GM21515 (cell line): ENCODE measurements around the gene GRK5.
"Not testable (repeated sequence)": the region's sequence is repeated elsewhere in the genome, so short reads cannot be mapped to it uniquely, and the experiment has no call there.

Experiments
- ATAC-seq: cut with Tn5 transposase; IDR thresholded peaks from one replicate; pipeline ENCODE4 v1.9.1; 2021; ENCODE audit not compliant: unreplicated experiment

Gene GRK5

GRCh38 chr10:119207366-119207666 is at the start of gene GRK5:
Gene GRK5, plus strand, starts transcription at chr10:119207571. Its CDS starts 347 bp downstream, at chr10:119207918.
- peak; percentile 77 for ATAC-seq

- no peak for ATAC-seq
These were observed 48.0 kb upstream of the GRK5 start for GRCh38 chr10:119159332-119159731.

DNA sequence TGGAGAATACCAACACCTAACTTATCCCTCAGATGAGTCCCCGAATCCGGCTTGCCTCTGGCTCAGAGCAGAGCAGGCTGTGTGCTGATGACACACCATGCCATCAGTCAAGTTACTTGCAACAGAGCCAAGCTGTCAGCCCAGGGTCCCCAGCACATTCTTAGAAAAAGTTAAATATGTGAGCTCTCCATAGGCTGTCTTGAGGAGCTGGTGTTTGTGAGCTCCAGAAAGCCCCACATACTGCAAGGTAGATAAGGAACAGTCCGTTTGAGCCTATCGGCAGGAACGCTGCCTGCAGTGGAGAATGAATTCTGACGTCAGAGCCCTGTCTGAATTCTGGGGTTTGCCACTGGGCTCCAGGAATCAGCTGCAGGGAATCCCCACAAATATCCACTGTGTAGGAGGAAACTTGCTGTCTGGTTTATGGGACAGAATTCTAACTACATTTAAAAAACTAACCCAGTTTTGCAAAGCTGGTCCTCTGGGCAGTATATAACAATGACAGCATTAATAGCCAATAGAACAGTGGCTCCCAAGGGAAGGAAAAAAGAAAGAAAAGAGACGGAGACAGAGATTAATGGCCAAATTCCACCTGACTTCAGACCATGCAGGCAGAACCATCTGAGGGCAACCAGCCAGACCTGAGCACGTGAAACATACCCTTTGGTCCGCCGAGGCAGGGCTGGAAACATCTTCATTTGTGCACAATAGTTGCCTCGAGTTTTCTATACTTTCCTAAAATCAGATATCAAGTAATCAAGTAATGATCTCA is 45.5 kb upstream of the GRK5 start:
- ATAC-seq, result no peak

DNA sequence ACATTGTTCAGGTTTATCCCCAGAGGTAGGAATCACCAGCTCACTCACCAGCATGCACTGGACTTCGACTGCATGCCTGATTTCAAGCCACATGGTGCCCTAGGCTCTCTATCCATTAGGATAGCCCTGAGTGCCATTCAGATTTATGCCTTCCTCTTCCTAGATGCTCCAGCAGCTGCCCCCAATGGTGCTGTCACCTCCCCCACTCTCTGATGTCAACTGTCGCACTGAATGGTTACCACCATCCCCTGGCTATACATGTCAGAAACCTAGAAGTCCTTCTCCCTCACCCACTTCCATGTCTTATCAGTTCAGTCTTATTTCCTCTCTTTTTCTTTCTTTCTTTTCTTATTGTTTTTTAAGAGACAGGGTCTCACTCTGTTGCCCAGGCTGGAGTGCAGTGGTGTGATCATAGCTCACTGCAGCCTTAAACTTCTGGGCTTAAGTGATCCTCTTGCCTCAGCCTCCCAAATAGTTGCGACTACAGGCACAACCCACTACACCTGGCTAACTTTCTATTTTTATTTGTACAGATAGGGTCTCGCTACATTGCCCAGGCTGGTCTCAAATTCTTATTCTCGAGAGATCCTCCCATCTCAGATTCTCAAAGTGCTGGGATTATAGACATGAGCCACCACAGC is 44.8 kb upstream of the GRK5 start:
- no peak for ATAC-seq

DNA sequence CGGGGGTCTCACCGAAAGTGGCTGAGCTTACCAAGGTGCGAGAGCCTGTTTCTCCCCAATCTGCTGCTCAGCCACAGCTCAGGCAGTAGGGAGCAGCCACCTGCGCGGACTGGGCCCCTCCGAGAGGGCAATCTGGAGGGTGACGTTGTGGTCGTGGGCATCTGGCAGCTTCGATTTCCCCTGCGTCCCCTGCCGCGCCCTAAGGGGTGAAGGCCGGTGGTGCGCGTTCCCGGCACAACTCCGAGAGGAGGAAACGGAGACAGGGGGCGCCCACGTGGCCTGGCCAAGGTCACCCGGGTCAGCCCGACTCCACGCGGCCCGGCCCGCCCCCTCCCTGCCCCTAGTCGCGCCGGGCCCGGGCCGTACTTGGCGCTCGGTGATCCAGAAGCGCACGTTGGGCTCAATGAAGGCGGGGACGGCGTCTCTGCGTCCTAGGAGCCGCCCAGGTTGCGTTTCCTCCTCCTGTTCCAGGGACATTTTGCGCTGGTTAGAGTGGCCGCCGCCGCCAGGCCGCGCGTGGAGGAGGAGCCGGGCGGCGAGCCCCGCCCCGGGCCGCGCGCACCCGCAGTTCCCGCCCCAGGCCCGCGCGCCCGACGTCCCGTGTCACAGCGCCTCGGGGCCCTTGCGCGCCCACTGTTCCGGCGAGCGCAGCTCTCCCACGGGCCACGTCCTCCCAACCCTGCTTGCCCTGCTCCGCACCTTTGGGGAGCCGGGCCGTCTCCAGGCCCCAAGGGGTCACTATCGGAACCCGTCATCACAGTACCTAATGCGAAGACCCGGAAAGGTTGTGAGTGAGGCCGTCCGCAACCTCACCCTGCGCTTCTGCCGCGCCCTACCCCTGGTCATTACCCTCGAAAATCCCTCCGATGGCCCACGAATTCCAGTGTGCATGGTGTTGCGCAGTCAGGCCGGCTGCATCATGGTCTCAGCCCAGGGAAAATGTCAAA is 41.9 kb upstream of the GRK5 start, which contains the start of gene SFXN4:
TSS of gene SFXN4 (minus strand) at position 544 of the 947 bp plus-strand sequence. CDS start at position 477, 67 bp downstream.
- peak; percentile 86 for ATAC-seq

GRCh38 chr10:119166118-119166500 is 41.3 kb upstream of the GRK5 start:
- no peak for ATAC-seq

GRCh38 chr10:119166564-119166963 is 40.8 kb upstream of the GRK5 start:
- ATAC-seq, result no peak

GRCh38 chr10:119167041-119167440 is 40.3 kb upstream of the GRK5 start:
- no peak for ATAC-seq

DNA sequence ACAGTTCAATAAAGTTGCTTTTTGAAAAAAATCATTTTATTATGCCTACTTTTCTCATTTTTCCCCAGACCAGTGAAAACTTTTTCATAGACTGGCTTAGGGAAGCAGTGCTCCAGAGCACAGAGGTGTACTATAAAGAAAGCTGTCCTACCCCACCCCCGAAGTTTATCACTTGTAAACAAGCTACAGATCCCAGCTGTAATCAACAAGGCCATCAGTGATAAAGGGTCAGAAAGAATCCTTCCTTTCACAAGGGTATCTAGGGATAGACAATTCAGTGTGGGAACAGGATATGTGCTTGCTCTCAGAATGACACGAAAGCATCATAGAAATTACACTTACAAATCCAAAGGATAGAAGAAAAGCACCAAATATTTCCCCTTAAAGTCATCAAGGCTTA is 33.3 kb upstream of the GRK5 start:
- no peak for ATAC-seq

DNA sequence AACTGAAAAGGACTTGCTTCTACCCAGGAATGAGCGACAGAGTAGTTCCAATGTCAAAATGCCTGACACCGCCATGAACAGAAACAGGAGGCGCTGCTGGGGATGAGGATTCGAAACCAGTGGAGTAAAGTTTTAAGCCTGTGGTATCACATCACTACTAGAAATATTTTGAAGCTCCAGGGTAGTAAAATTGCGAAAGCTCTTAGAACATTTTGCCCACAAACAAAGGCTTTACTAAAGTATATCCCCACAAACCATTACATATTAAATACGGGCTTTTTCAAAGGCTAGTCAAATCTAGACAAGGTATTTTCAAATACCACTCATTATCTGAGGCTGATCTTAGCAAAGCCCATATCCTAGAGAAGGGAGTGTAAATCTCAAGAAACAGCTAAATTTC is 31.2 kb upstream of the GRK5 start:
- ATAC-seq, result no peak

DNA sequence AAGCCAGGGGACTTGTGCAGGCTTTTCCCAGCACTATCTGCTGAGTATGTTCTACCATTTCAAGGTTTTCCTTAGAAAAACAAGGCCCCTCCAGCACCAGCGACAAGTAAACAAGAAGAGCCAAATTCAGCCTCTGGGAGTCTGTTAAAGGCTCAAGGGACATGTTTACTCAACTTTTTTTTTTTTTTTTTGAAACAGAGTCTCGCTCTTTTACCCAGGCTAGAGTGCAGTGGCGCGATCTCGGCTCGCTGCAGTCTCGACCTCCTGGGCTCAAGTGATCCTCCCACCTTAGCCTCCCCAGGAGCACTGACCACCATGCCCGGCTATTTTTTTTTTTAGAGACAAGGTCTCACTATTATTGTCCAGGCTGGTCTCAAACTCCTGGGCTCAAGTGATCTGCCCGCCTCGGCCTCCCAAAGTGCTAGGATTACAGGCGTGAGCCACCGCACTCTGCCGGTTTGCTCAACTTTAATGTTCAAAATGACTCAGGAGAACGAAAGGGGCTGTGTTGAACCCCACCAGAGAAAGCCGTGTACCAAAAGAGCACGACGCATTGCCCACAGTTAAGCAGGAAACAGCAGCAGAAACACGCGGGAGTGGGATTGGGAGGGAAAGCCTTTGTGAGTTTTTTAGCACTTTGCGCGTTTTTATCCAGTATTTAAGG is 29.5 kb upstream of the GRK5 start:
- peak; percentile 17 for ATAC-seq

- peak; percentile 88 for ATAC-seq
These were observed 28.8 kb upstream of the GRK5 start, which contains the start of gene PRDX3 for GRCh38 chr10:119178372-119179119. Gene PRDX3, minus strand, starts transcription at chr10:119178812. Its CDS starts 22 bp downstream, at chr10:119178790.

DNA sequence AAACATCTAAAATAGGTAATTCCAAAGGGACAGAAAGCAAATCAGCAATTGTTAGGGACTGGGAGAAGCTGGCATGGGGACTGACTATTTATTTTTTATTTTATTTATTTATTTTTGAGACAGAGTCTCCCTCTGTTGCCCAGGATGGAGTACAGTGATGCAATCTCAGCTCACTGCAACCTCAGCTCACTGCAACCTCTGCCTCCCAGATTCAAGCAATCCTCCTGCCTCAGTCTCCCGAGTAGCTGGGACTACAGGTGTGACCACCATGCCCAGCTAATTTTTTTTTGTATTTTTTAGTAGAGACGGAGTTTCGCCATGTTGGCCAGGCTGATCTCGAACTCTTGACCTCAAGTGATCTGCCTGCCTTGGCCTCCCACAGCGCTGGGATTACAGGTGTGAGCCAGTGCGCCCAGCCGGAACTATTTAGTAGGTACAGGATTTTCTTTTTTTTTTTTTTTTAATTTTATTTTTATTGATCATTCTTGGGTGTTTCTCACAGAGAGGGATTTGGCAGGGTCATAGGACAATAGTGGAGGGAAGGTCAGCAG is 26.4 kb upstream of the GRK5 start:
- not testable (repeated sequence) for ATAC-seq

GRCh38 chr10:119183664-119184412 is 23.5 kb upstream of the GRK5 start:
- ATAC-seq, result no peak

- no peak for ATAC-seq
These were observed 17.5 kb upstream of the GRK5 start for GRCh38 chr10:119189811-119190282.

DNA sequence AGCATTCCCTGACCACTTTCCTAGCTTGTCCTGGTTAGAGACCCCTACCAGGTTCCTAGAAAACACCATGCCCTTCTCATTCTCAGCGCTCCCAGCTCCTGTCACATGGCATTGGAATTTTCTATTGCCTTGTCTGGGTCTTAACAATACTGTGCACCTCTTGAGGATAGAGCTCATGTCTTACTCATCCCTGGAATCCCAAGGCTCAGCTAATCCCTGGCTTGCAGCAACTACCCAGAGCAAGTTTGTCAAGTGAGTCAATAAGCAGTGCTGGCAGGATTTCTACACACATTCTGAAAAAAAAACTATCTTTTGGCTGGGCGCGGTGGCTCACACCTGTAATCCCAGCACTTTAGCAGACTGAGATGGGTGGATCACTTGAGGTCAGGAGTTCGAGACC is 17.0 kb upstream of the GRK5 start:
- ATAC-seq, result no peak

GRCh38 chr10:119190954-119191785 is 16.2 kb upstream of the GRK5 start:
- no peak for ATAC-seq

DNA sequence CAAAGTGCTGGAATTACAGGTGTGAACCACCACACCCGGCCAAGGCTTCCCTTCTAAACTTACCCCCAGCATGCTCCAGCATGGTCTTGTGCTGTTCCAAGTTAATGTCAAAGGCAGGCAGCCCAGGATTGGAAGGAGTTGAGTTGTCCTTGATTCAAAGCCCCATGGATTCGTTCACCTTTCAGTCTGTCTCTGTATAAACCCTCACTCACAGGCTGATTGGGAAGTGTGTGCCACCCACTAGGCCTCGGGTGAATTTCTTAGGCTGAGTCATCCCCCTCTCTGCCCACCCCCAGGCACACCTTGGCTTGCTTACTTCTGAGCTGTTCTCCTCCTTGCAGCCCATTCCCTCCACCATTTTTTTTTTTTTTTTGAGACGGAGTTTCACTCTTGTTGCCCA is 15.5 kb upstream of the GRK5 start:
- ATAC-seq, result no peak
